GM23338 (cell line): ENCODE measurements around the gene LATS2. TPM values are rescaled to one million over a fixed set of nuclear protein-coding genes. Genes with fewer than 3 reads are reported as not detected.

Experiments
- ATAC-seq: fragments of 200-7000 bp; cut with Tn5 transposase; 3 replicates; pipeline ENCODE4 v1.9.1; 2020
- DNase-seq: peaks from one replicate; pipeline ENCODE4 v3.0.0-alpha.2; 2015; ENCODE audit warnings: low spot score
- H2AFZ ChIP-seq: fragments of 200-600 bp; sonication (generic); 2 replicates; pipeline ENCODE4 v1.8.0; 2016; ENCODE audit warnings: antibody characterized with exemption, mild to moderate bottlenecking, moderate library complexity
- H3F3A ChIP-seq: fragments of 200-600 bp; sonication (generic); replicated peaks from 2 replicates; pipeline ENCODE4 v1.8.0; 2017; ENCODE audit warnings: antibody characterized with exemption, mixed run types, low read depth
- H3K27ac ChIP-seq: fragments of 200-600 bp; sonication (generic); 2 replicates; pipeline ENCODE4 v1.6.1; 2016; ENCODE audit warnings: low read depth
- H3K27me3 ChIP-seq: fragments of 200-600 bp; sonication (generic); 2 replicates; pipeline ENCODE4 v1.8.0; 2016; ENCODE audit warnings: mild to moderate bottlenecking, mixed run types, moderate library complexity; ENCODE audit not compliant: insufficient read depth
- H3K36me3 ChIP-seq: fragments of 200-600 bp; sonication (generic); 2 replicates; pipeline ENCODE4 v1.8.0; 2016; ENCODE audit warnings: mild to moderate bottlenecking; ENCODE audit not compliant: insufficient read depth
- H3K4me1 ChIP-seq: fragments of 200-600 bp; sonication (generic); 2 replicates; pipeline ENCODE4 v1.8.0; 2016; ENCODE audit warnings: mild to moderate bottlenecking, moderate library complexity; ENCODE audit not compliant: insufficient read depth
- H3K4me2 ChIP-seq: fragments of 200-600 bp; sonication (generic); 2 replicates; pipeline ENCODE4 v1.7.1; 2017; ENCODE audit warnings: mixed run types
- H3K4me3 ChIP-seq: fragments of 200-600 bp; sonication (generic); 2 replicates; pipeline ENCODE4 v1.6.1; 2016; ENCODE audit warnings: mixed run types
- H3K79me2 ChIP-seq: fragments of 200-600 bp; sonication (generic); replicated peaks from 2 replicates; pipeline ENCODE4 v1.8.0; 2017; ENCODE audit warnings: mild to moderate bottlenecking; ENCODE audit not compliant: insufficient read depth
- H3K9me2 ChIP-seq: fragments of 200-600 bp; sonication (generic); 2 replicates; pipeline ENCODE4 v1.8.0; 2017; ENCODE audit not compliant: insufficient read depth
- H4K20me1 ChIP-seq: fragments of 200-600 bp; sonication (generic); replicated peaks from 2 replicates; pipeline ENCODE4 v1.8.0; 2017; ENCODE audit warnings: mild to moderate bottlenecking; ENCODE audit not compliant: insufficient read depth
- H3K27ac Mint-ChIP-seq: 2 replicates; pipeline ENCODE4 v1.8.0; 2020; ENCODE audit warnings: inconsistent platforms, mild to moderate bottlenecking, moderate library complexity, mixed read lengths
- H3K27me3 Mint-ChIP-seq: 3 replicates; pipeline ENCODE4 v1.8.0; 2022; ENCODE audit warnings: low read depth, mild to moderate bottlenecking, moderate library complexity, mixed read lengths, inconsistent platforms; ENCODE audit not compliant: insufficient read depth, poor library complexity
- H3K36me3 Mint-ChIP-seq: 3 replicates; pipeline ENCODE4 v1.8.0; 2021; ENCODE audit warnings: low read depth, mild to moderate bottlenecking, inconsistent platforms, moderate library complexity, mixed read lengths
- H3K4me1 Mint-ChIP-seq: 3 replicates; pipeline ENCODE4 v1.8.0; 2020; ENCODE audit warnings: mild to moderate bottlenecking, inconsistent platforms, mixed read lengths
- H3K4me3 Mint-ChIP-seq: 3 replicates; pipeline ENCODE4 v1.8.0; 2021; ENCODE audit warnings: moderate library complexity, mild to moderate bottlenecking, inconsistent platforms, mixed read lengths
- H3K9me3 Mint-ChIP-seq: 3 replicates; pipeline ENCODE4 v1.8.0; 2020; ENCODE audit warnings: moderate library complexity, mild to moderate bottlenecking, inconsistent platforms, mixed read lengths
- EZH2phosphoT487 ChIP-seq: fragments of 200-600 bp; sonication (generic); IDR thresholded peaks from one replicate; pipeline ENCODE4 v1.8.1; 2018; ENCODE audit warnings: antibody characterized with exemption; ENCODE audit not compliant: unreplicated experiment
- NANOG ChIP-seq: IDR thresholded peaks from 2 replicates; pipeline ENCODE4 v1.6.1; 2016; ENCODE audit warnings: antibody characterized with exemption, borderline replicate concordance
- POLR2AphosphoS5 ChIP-seq: IDR thresholded peaks from 2 replicates; pipeline ENCODE4 v1.6.1; 2016; ENCODE audit warnings: antibody characterized with exemption, low read depth
- REST ChIP-seq: IDR thresholded peaks from one replicate; pipeline ENCODE4 v1.6.1; 2018; ENCODE audit warnings: antibody characterized with exemption; ENCODE audit not compliant: unreplicated experiment
- STAT1 ChIP-seq: IDR thresholded peaks from one replicate; pipeline ENCODE4 v1.6.1; 2016; ENCODE audit warnings: antibody characterized with exemption; ENCODE audit not compliant: unreplicated experiment
- ZNF114 ChIP-seq: fragments of 250-450 bp; sonication (Bioruptor Pico); IDR thresholded peaks from 2 replicates; pipeline ENCODE4 v1.5.0; 2020; ENCODE audit warnings: mild to moderate bottlenecking, moderate library complexity
- ZNF462 ChIP-seq: fragments of 250-450 bp; sonication (Bioruptor Pico); IDR thresholded peaks from 2 replicates; pipeline ENCODE4 v1.5.0; 2020; ENCODE audit warnings: mild to moderate bottlenecking, moderate library complexity
- polyA plus RNA-seq: library from polyadenylated mRNA; unstranded; fragments of >200 nt; fragmentation: Nextera tagmentation; extraction: Ambion mirVana; gene quantifications from 2 replicates; pipeline ENCODE4 v1.2.1, GENCODE V29; 2016
- total RNA-seq: library from RNA; depleted of rRNA; stranded (reverse); fragments of >200 nt; shearing (Covaris generic); gene quantifications from 2 replicates; pipeline ENCODE4 v1.2.3, GENCODE V29; 2014
- TF ChIP-seq, protein P1 (sequence below): IDR thresholded peaks from 2 replicates; pipeline ENCODE4 v1.6.1; 2016; ENCODE audit warnings: antibody characterized with exemption

LATS2 gene
- total and polyA plus RNA-seq, 2 experiments from 2014 or later = 10.5 to 25.4 TPM

DNA sequence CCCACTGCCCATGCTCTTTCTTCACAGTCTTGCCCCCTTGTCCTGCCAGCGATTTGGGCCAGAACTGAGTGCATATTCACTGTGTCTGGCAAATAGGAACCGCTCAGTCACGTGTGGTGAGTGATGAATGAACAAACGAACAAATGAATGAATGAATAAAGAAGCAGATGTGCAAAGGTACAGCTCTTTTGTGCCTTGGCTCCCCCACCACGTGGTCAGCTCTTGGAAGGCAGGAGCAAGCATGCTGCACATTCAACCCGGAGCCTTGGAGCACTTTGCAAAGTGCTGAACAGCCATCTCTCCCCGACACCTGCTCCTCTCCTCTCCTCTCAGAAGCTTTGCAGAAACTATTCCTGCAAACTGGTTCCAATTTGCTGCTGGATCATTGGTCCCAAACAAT lies 52.4 kb downstream of the LATS2 start (continued):
- TF ChIP-seq NANOG = no peak
- no peak for TF ChIP-seq ZNF114
- TF ChIP-seq, protein P1, sequence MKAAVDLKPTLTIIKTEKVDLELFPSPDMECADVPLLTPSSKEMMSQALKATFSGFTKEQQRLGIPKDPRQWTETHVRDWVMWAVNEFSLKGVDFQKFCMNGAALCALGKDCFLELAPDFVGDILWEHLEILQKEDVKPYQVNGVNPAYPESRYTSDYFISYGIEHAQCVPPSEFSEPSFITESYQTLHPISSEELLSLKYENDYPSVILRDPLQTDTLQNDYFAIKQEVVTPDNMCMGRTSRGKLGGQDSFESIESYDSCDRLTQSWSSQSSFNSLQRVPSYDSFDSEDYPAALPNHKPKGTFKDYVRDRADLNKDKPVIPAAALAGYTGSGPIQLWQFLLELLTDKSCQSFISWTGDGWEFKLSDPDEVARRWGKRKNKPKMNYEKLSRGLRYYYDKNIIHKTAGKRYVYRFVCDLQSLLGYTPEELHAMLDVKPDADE = no peak
- no peak for TF ChIP-seq EZH2phosphoT487
- TF ChIP-seq REST = no peak

DNA sequence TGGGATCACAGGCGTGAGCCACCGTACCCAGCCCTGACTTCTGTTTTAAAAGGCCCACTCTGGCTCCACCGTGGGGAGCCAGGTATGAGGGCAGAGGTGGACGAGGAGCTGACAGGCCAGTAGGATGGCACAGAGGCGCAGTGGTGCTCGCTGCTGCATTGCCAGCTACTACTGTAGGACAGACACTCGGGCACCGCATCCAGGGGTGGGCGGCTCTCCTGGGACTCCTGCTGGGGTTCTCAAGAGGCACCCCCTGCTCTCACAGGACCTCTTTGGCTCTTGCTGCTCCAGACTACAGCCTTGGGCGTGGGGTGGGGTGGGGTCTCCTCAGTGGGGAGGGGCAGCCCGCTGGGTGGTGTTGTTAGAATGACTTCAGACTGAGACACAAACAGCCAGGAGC lies 53.4 kb downstream of the LATS2 start:
- H3K27ac Mint-ChIP-seq = no peak overlapping the region
- ATAC-seq = no peak

DNA sequence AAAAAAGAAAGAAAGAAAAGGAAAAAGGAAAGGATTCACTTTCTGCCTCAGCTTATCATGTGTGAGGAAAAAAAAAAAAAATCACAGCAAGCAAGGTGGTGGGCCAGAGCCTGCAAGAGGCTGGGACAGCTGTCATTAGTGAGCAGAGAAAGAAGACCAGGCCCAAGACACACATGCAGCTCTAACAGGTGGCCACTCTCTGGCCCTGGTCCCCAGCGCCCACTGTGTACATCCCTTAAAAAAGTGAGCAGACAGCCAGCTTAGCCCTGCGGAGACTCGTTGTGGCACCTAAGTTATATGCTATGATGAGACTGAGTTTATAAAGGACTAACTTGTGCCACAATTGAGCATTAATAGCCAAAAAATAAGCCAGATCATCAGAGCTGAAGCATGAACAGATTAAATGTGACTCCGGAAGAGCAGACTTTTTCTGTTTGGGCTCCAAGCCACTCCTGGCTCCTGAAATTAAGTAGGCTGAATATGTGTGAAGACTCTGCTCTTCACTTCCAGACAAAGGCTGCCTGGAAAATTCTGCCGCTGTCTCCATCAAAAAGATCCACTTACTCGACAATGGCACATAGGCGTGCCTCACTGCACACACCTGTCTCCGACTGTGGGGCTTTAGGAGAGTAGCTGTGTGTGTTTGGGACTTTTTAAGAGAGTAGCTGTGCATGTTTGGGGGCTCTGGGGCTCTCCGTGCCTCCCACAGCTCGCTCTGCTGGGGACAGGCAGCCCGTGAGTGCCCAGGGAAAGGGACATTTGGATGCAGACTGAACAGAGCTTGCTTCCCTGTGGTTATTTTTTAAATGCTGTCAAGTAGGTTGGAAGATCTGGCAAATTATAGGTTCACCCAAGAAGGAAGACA lies 55.0 kb downstream of the LATS2 start:
- Histone ChIP-seq H3K79me2 (peaks cover 96% of the 10 kb centered on the region), H3K4me1 (peaks cover 9% of the 10 kb centered on the region), H4K20me1 (peaks cover 46% of the 10 kb centered on the region), H3K27me3 (no peaks in the 10 kb centered on the region), H3K9me2 (no peaks in the 10 kb centered on the region), H3K4me3 (no peak overlapping the region), H3K4me2 (no peak overlapping the region), H3K36me3 (no peaks in the 10 kb centered on the region), H2AFZ (no peak overlapping the region), H3F3A (no peaks in the 10 kb centered on the region), H3K27ac (peak overlapping the region; percentile 63)
- Mint-ChIP-seq H3K4me3 (no peak overlapping the region), H3K4me1 (peaks cover 38% of the 10 kb centered on the region), H3K27ac (no peak overlapping the region; the same call in 1 of the 2 replicates), H3K36me3 (peaks cover 11% of the 10 kb centered on the region), H3K9me3 (peaks cover 5% of the 10 kb centered on the region), H3K27me3 (peaks cover 5% of the 10 kb centered on the region)
- DNase-seq = no peak
- no peak; the same call in 2 of the 3 replicates for ATAC-seq
- no peak for TF ChIP-seq POLR2AphosphoS5
- TF ChIP-seq NANOG = no peak
- TF ChIP-seq ZNF462 = no peak

More for the DNA sequence above, 53.4 kb downstream of the LATS2 start:
- H3K4me3 Mint-ChIP-seq = no peak overlapping the region
- H3K27ac ChIP-seq = no peak overlapping the region
- H2AFZ ChIP-seq = no peak overlapping the region
- H3K36me3 Mint-ChIP-seq = peaks cover 5% of the 10 kb centered on the region
- no peaks in the 10 kb centered on the region for H3K27me3 ChIP-seq
- peaks cover 97% of the 10 kb centered on the region for H3K79me2 ChIP-seq
- H4K20me1 ChIP-seq = peaks cover 52% of the 10 kb centered on the region
- no peak overlapping the region for H3K4me2 ChIP-seq
- no peaks in the 10 kb centered on the region for H3K9me2 ChIP-seq
- peaks cover 38% of the 10 kb centered on the region for H3K4me1 Mint-ChIP-seq
- no peak overlapping the region for H3K4me3 ChIP-seq
- peaks cover 9% of the 10 kb centered on the region for H3K4me1 ChIP-seq
- H3K9me3 Mint-ChIP-seq = no peaks in the 10 kb centered on the region; the same call in 2 of the 3 replicates
- H3F3A ChIP-seq = no peaks in the 10 kb centered on the region
- H3K36me3 ChIP-seq = 0 out of 2 replicates have a peak, but pooled peaks cover 4% of the 10 kb centered on the region
- no peak for DNase-seq
- peaks cover 5% of the 10 kb centered on the region for H3K27me3 Mint-ChIP-seq
- no peak for TF ChIP-seq STAT1
- TF ChIP-seq ZNF114 = no peak
- TF ChIP-seq EZH2phosphoT487 = no peak
